HG02981 (cell line): ENCODE results near the gene PACC1.
"Not testable (repeated sequence)": the region's sequence is repeated elsewhere in the genome, so short reads cannot be mapped to it uniquely, and the experiment has no call there.

ENCODE experiments used
- ATAC-seq: cut with Tn5 transposase; IDR thresholded peaks from one replicate; pipeline ENCODE4 v1.9.1; 2021; ENCODE audit warnings: mild to moderate bottlenecking, moderate library complexity; ENCODE audit not compliant: unreplicated experiment

Gene PACC1

GRCh38 chr1:212397171-212397570 is 17.5 kb downstream of the PACC1 start:
- ATAC-seq = no peak

- no peak for ATAC-seq
Observed at GRCh38 chr1:212396638-212397037, 18.0 kb downstream of the PACC1 start.

- ATAC-seq = not testable (repeated sequence)
Observed at GRCh38 chr1:212395678-212396437, 18.8 kb downstream of the PACC1 start.

- ATAC-seq = no peak
Observed at GRCh38 chr1:212388985-212389716, 25.5 kb downstream of the PACC1 start.

GRCh38 chr1:212386029-212386428 is 28.7 kb downstream of the PACC1 start:
- no peak for ATAC-seq

- ATAC-seq = no peak
Observed at GRCh38 chr1:212381397-212382035, 33.2 kb downstream of the PACC1 start.

GRCh38 chr1:212379366-212379765 is 35.3 kb downstream of the PACC1 start:
- no peak for ATAC-seq

- ATAC-seq = no peak
Observed at GRCh38 chr1:212377644-212378043, 37.0 kb downstream of the PACC1 start.

GRCh38 chr1:212375986-212376385 is 38.7 kb downstream of the PACC1 start:
- ATAC-seq = no peak

GRCh38 chr1:212368073-212368484 is 46.6 kb downstream of the PACC1 start:
- ATAC-seq = peak; percentile 92

- ATAC-seq = peak; percentile 14
Observed at GRCh38 chr1:212367474-212368072, 47.1 kb downstream of the PACC1 start.

- no peak for ATAC-seq
Observed at GRCh38 chr1:212366901-212367300, 47.8 kb downstream of the PACC1 start.

- no peak for ATAC-seq
Observed at GRCh38 chr1:212364985-212365384, 49.7 kb downstream of the PACC1 start.

GRCh38 chr1:212359794-212360479 is 54.7 kb downstream of the PACC1 start:
- ATAC-seq = no peak

GRCh38 chr1:212355230-212355969 is 59.3 kb downstream of the PACC1 start:
- no peak for ATAC-seq

- no peak for ATAC-seq
Observed at GRCh38 chr1:212354464-212354863, 60.2 kb downstream of the PACC1 start.

- ATAC-seq = no peak
Observed at GRCh38 chr1:212353181-212353580, 61.5 kb downstream of the PACC1 start.

GRCh38 chr1:212351588-212352362 is 62.9 kb downstream of the PACC1 start:
- ATAC-seq = no peak

GRCh38 chr1:212346601-212347000 is 68.1 kb downstream of the PACC1 start:
- ATAC-seq = no peak
